HUES6 (cell line): ENCODE data around the gene TOLLIP.
A peak's percentile ranks its signal among the peaks of the same experiment; 100 is the strongest.

ENCODE experiments used
- H3K27ac ChIP-seq: 2 replicates; pipeline ENCODE4 v1.7.0; 2013; ENCODE audit warnings: low read depth, mild to moderate bottlenecking, low read length, inconsistent platforms
- H3K27me3 ChIP-seq: 2 replicates; pipeline ENCODE4 v1.6.1; 2013; ENCODE audit warnings: low read length; ENCODE audit not compliant: control insufficient read depth, insufficient read depth
- H3K36me3 ChIP-seq: 2 replicates; pipeline ENCODE4 v1.6.1; 2013; ENCODE audit warnings: low read length; ENCODE audit not compliant: control insufficient read depth, insufficient read depth
- H3K4me1 ChIP-seq: 2 replicates; pipeline ENCODE4 v1.6.1; 2013; ENCODE audit warnings: low read length; ENCODE audit not compliant: control insufficient read depth, insufficient read depth
- H3K4me3 ChIP-seq: 2 replicates; pipeline ENCODE4 v1.5.1; 2013; ENCODE audit warnings: low read depth, low read length
- H3K9ac ChIP-seq: one replicate; pipeline ENCODE4 v1.6.1; 2013; ENCODE audit warnings: mild to moderate bottlenecking, low read length
- H3K9me3 ChIP-seq: 2 replicates; pipeline ENCODE4 v1.6.1; 2013; ENCODE audit warnings: low read depth, low read length; ENCODE audit not compliant: control insufficient read depth, insufficient read depth

Gene TOLLIP

DNA sequence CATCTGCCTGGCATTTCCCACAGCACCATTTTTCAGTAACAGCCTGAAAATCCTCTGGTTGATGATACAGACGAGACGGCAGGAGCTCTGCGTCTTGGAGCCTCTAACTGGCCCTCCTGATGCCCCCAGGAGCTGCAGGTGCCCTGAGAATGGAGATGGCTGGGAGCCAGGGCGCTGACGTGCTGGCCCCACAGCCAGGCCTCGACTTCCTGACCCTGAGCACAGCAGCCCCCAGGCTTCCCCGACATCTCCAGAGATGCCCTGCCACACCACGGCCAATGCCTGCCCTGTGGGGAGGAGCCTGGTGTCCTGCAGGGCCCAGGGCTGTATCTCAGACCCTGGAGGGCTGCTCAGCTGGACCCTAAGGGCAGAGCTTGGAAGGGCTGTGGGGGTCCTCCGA lies 21.5 kb downstream of the TOLLIP start:
- H3K36me3 ChIP-seq: peaks cover 62% of the 10 kb centered on the region

DNA sequence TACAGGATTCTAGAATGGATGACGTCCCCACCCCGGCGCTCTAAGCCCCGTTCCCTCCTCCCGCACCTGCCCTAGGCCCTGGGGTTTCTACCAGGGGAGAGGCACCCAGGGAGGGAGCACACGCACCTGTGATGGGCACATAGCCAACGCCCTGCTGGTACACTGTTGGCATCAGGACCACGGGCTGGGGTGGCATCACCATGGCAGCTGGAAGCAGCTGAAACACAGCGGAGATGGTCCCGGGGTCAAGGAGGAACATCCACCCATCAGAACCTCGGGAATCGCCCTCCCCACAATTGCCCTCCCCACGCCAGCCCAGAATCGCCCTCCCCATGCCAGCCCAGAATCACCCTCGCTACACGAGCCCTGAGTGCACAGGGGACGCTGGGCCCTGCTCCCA lies 23.6 kb downstream of the TOLLIP start:
- H3K27me3 ChIP-seq: no peaks in the 10 kb centered on the region
- no peak overlapping the region for H3K27ac ChIP-seq
- no peak overlapping the region for H3K4me3 ChIP-seq
- H3K9ac ChIP-seq: no peak overlapping the region
- H3K36me3 ChIP-seq: peaks cover 72% of the 10 kb centered on the region
- H3K9me3 ChIP-seq: no peaks in the 10 kb centered on the region
- H3K4me1 ChIP-seq: peaks cover 5% of the 10 kb centered on the region; the same call in 1 of the 2 replicates

More for the DNA sequence above, 21.5 kb downstream of the TOLLIP start:
- no peak overlapping the region for H3K27ac ChIP-seq
- H3K4me3 ChIP-seq: no peak overlapping the region
- no peaks in the 10 kb centered on the region for H3K9me3 ChIP-seq
- H3K27me3 ChIP-seq: no peaks in the 10 kb centered on the region
- no peak overlapping the region for H3K9ac ChIP-seq
- no peaks in the 10 kb centered on the region for H3K4me1 ChIP-seq

DNA sequence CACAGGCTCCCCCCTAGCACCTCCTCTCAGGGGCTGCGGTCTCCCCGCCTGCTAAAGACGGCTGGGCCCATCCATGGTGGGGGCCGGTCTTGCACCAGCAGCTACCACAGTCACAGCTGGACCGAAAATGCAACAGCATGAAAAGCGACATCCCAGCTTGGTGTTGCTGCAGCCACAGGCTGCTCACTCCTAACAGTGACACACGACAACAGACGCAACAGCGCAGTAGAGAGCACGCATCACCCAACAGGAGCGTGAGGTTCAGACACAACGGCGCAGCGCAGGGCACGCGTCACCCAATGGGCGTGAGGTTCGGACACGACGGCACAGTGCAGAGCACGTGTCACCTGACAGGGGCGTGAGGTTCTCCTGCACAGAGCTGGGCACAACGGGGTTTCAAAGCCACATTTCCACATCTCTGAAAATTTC lies 24.1 kb downstream of the TOLLIP start:
- Histone ChIP-seq H3K4me3 (no peak overlapping the region), H3K9ac (no peak overlapping the region), H3K27me3 (no peaks in the 10 kb centered on the region), H3K4me1 (peaks cover 5% of the 10 kb centered on the region; the same call in 1 of the 2 replicates), H3K36me3 (peaks cover 71% of the 10 kb centered on the region), H3K9me3 (no peaks in the 10 kb centered on the region), H3K27ac (no peak overlapping the region)

DNA sequence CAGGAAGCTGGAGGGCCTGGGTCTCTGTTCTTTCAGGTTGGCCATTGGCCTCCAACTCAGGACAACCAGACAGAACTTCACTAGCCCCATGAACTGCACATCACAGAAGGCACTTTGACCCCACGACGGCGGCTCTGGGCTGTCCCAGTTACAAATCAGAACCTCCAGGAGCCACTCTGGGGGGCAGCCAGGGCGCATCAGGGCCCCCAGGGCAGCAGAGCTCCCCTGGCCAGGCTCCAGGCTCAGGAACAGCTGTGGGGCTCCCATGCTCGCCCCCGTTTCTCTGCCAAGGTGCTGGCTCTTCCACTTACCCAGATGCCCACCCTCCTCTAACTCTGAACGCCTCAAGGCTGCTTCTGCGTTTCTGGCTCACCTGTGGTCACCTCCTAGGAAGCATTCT lies 25.5 kb downstream of the TOLLIP start:
- Histone ChIP-seq H3K4me3 (no peak overlapping the region), H3K36me3 (peaks cover 67% of the 10 kb centered on the region), H3K4me1 (peaks cover 5% of the 10 kb centered on the region; the same call in 1 of the 2 replicates), H3K9me3 (no peaks in the 10 kb centered on the region), H3K27me3 (no peaks in the 10 kb centered on the region), H3K27ac (no peak overlapping the region), H3K9ac (no peak overlapping the region)

DNA sequence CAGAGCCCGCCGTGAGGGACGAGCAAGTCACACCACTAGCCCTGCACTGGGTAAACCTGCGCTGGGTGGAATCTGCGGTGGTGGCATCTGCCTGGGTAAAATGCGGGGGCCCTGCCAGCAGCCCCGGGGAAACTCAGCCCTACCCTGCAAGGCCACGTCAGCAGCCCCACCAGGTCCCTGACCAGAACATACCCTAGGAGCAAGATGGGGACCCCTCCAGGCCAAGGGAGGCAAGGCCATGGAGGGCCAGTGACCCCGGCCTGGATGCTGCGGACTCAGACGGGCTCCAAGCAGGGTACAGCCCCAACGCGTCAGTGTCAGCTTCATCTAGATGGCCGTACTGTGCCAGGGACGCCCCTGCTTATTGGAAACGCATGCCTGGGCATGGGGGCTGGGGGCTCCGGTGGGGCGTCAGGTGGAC lies 26.3 kb downstream of the TOLLIP start:
- Histone ChIP-seq H3K4me3 (no peak overlapping the region), H3K36me3 (peaks cover 60% of the 10 kb centered on the region)

DNA sequence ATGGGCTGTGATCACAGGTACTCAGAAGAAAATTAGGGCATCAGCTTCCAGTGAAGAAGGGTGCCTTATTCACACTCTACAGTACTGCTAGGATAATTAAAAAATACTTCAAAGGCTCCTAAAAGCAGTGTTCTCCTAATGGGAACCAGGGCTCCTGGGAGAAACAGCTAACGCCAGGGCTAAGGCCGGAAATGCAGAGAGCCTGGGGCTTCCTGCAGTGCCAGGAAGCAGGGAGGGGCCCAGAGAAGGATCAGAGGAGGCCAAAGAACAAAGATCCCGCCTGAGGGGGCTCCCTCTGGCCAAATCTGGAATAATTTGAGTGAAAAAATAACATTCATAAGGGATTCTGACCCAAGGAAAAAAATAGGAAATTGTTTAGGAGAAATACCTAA lies 27.5 kb downstream of the TOLLIP start:
- Histone ChIP-seq H3K27me3 (no peaks in the 10 kb centered on the region), H3K9me3 (no peaks in the 10 kb centered on the region), H3K4me3 (no peak overlapping the region), H3K9ac (peak overlapping the region; percentile 38), H3K27ac (peak overlapping the region; percentile 58; the same call in 1 of the 2 replicates), H3K36me3 (peaks cover 64% of the 10 kb centered on the region), H3K4me1 (peaks cover 5% of the 10 kb centered on the region; the same call in 1 of the 2 replicates)

More for the DNA sequence above, 26.3 kb downstream of the TOLLIP start:
- peaks cover 5% of the 10 kb centered on the region; the same call in 1 of the 2 replicates for H3K4me1 ChIP-seq
- no peak overlapping the region for H3K9ac ChIP-seq
- no peaks in the 10 kb centered on the region for H3K9me3 ChIP-seq
- H3K27ac ChIP-seq: no peak overlapping the region
- no peaks in the 10 kb centered on the region for H3K27me3 ChIP-seq

DNA sequence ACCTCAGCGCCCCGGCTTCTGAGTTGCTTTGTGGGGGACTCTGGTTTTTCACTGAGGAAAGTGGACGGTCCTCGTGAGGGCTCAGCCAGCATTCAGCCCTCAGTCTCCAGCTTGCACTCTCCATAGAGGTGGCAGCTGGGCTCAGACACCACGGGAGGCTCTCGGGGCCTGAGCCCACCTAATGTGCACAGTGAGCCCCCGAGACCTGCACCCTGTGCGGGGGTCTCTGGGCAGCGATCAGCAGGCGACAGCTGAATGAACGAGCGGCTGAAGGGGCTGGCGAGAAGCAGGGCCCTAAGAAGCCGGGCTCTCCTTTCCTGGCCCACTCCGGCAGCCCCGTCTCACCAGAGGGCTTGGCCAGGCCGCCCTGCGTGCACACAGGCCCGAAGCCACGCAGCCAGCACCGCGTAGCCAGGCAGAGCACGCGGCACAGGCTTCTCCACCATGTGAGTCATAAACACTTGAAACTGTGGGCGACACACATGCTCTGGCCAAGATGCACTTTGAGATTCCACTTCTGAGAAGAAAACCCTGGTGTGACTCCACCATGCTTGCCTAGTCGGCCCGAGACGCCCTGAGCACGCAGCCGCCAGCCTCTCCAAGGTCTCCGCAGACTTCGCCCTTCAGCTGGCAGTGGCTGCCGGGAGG lies 28.0 kb downstream of the TOLLIP start:
- H3K9ac ChIP-seq: peak overlapping the region; percentile 38
- H3K9me3 ChIP-seq: no peaks in the 10 kb centered on the region

DNA sequence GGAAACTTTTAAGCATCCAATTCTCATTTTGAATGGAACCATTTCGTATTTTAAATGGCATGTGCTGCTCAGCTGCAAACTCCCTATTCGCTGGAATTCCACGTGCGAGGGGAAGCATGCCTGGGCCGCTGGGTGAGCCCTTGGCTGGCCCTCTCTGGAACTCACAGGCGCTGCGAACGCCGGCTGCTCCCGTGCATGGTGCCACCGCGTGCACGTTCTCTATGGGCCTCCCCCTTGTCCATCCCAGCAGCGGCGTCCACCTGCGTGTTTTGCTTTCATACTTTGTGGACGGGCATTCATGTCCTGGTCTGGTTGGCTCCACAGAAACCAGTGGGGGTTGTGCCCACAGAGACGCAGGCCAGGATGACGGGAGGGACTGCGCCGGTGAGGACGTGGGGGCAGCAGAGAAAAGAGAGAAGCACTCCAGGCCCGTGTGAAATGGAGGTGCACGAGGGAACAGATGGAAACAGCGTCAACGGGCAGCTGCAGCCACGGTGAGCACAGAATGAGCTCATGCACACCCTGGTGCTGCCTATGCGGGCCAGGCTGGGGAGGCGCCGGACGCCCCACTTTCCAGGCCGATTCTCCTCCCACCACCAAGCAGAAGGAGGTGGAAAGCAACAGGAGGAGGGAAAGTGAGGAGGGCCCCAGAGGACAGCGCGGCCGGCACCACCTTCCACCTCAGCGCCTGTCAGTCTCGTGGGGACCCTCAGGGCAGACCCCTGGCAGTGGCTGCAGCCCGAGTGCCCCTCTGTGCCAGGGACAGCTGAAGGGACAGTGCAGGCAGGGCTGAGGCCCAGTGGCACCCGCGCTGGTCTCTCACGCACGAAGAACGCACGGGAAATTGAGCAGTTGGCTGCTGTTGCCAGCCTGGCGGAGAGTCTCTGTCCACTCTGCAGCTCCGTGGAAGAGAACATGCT lies 29.1 kb downstream of the TOLLIP start:
- Histone ChIP-seq H3K27ac (no peak overlapping the region), H3K4me1 (peaks cover 5% of the 10 kb centered on the region; the same call in 1 of the 2 replicates), H3K27me3 (no peaks in the 10 kb centered on the region), H3K36me3 (peaks cover 59% of the 10 kb centered on the region), H3K9ac (no peak overlapping the region), H3K9me3 (no peaks in the 10 kb centered on the region), H3K4me3 (no peak overlapping the region)

More for the DNA sequence above, 28.0 kb downstream of the TOLLIP start:
- H3K4me1 ChIP-seq: peaks cover 5% of the 10 kb centered on the region; the same call in 1 of the 2 replicates
- H3K4me3 ChIP-seq: no peak overlapping the region
- H3K27me3 ChIP-seq: no peaks in the 10 kb centered on the region
- peaks cover 64% of the 10 kb centered on the region for H3K36me3 ChIP-seq
- peak overlapping the region; percentile 58; the same call in 1 of the 2 replicates for H3K27ac ChIP-seq

DNA sequence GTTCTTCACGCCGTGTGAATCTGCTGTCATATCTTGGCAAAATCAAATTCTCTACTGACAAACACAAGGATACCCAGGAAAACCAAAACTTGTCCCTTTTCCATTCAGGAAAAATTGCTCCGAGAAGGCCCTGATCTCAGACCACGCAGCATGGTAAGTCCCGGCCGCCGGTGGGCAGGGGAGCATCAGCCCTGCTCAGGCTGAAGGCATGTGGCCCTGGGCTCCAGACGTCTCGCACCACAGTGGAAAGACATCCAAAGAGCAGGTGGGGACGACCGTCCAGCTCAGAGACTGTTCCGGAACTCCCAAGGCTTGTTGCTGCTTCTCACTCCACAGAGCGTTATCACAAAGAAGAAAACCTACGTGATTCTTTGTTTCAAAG lies 29.8 kb downstream of the TOLLIP start:
- no peak overlapping the region for H3K4me3 ChIP-seq
- no peaks in the 10 kb centered on the region for H3K9me3 ChIP-seq
- no peak overlapping the region for H3K27ac ChIP-seq
- no peaks in the 10 kb centered on the region for H3K27me3 ChIP-seq
- H3K36me3 ChIP-seq: peaks cover 56% of the 10 kb centered on the region
- H3K9ac ChIP-seq: no peak overlapping the region
- peaks cover 5% of the 10 kb centered on the region; the same call in 1 of the 2 replicates for H3K4me1 ChIP-seq

DNA sequence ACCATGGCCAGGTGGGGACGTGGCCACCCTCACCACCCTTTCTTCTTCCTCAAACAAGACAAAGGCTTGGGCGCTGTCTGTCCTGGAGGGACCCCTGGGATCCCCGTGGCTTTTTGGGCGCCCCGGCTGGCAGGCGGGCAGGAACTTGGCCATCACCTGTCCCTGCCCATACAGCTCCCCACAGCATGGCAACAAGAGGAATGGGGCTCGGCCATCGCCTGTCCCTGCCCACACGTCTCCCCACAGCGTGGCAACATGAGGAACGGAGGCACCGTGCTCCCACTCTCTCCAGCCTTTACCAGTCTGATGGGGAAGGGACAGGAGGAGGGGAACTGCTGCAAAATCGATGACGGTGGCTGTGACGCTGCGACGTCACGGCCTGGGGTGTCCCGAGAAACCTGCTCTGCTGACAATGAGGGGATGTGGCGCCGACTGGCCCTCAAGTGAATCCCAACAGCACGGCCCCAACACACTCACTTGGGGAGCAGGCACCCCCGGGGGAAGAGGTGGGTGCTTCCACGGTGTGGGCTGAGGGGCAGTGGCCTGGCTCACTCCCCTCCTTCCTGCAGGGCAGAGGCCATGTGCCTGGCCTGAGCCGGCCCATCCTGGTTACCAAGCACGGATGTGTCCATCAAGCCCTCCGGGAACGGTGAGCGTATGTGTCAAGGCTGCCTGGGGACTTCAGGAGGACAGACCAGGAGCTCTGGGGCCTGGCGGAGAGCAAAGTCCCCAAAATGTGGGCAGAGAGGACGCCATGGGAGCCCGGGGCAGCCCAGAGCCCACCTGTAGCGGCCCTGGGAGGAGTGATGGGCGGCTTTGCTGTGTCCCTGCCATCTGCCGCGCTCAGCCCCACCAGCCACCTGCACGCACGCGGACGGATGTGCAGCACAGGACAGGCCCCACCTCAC lies 30.4 kb downstream of the TOLLIP start:
- Histone ChIP-seq H3K36me3 (peaks cover 54% of the 10 kb centered on the region), H3K9me3 (no peaks in the 10 kb centered on the region), H3K27ac (no peak overlapping the region), H3K27me3 (no peaks in the 10 kb centered on the region), H3K9ac (no peak overlapping the region), H3K4me3 (no peak overlapping the region), H3K4me1 (peaks cover 5% of the 10 kb centered on the region; the same call in 1 of the 2 replicates)
